GM18505 (cell line): ENCODE data around the gene MRC2.
"Not testable (repeated sequence)": the region's sequence is repeated elsewhere in the genome, so short reads cannot be mapped to it uniquely, and the experiment has no call there.

Experiments
- ATAC-seq: cut with Tn5 transposase; IDR thresholded peaks from one replicate; pipeline ENCODE4 v1.9.1; 2021; ENCODE audit not compliant: unreplicated experiment
- POLR2A ChIP-seq: IDR thresholded peaks from 4 replicates; pipeline ENCODE4 v1.6.1; 2011; ENCODE audit warnings: borderline replicate concordance; ENCODE audit not compliant: insufficient read depth, insufficient read length; ENCODE audit errors: extremely low read depth

The MRC2 gene

GRCh38 chr17:62627219-62627903, at the start of gene MRC2:
Gene MRC2 (plus strand): TSS chr17:62627670. CDS start chr17:62627803, 133 bp downstream.
- TF ChIP-seq POLR2A = no peak
- no peak for ATAC-seq

GRCh38 chr17:62578757-62579487, 48.5 kb upstream of the MRC2 start:
- ATAC-seq = no peak
- TF ChIP-seq POLR2A = no peak

GRCh38 chr17:62580947-62581346, 46.5 kb upstream of the MRC2 start:
- ATAC-seq = no peak
- no peak for TF ChIP-seq POLR2A

GRCh38 chr17:62581764-62582163, 45.7 kb upstream of the MRC2 start:
- ATAC-seq = no peak
- TF ChIP-seq POLR2A = no peak

GRCh38 chr17:62587554-62587953, 39.9 kb upstream of the MRC2 start:
- ATAC-seq = no peak
- TF ChIP-seq POLR2A = no peak

- TF ChIP-seq POLR2A = no peak
Measured at GRCh38 chr17:62588109-62588508, 39.4 kb upstream of the MRC2 start.

GRCh38 chr17:62591333-62591732, 36.1 kb upstream of the MRC2 start:
- TF ChIP-seq POLR2A = no peak
- no peak for ATAC-seq

More at GRCh38 chr17:62588109-62588508, 39.4 kb upstream of the MRC2 start:
- no peak for ATAC-seq

GRCh38 chr17:62591822-62592221, 35.6 kb upstream of the MRC2 start:
- ATAC-seq = not testable (repeated sequence)

GRCh38 chr17:62592341-62593099, 35.0 kb upstream of the MRC2 start:
- no peak for TF ChIP-seq POLR2A
- no peak for ATAC-seq

- no peak for ATAC-seq
- TF ChIP-seq POLR2A = no peak
Measured at GRCh38 chr17:62595484-62595883, 32.0 kb upstream of the MRC2 start.

GRCh38 chr17:62596662-62597061, 30.8 kb upstream of the MRC2 start:
- no peak for TF ChIP-seq POLR2A
- no peak for ATAC-seq

GRCh38 chr17:62597150-62597549, 30.3 kb upstream of the MRC2 start:
- no peak for ATAC-seq
- no peak for TF ChIP-seq POLR2A

- no peak for ATAC-seq
- no peak for TF ChIP-seq POLR2A
Measured at GRCh38 chr17:62597920-62598319, 29.6 kb upstream of the MRC2 start.
